H1 (cell line): ENCODE data around the gene NXN. TPM values are rescaled to one million over a fixed set of nuclear protein-coding genes. Genes with fewer than 3 reads are reported as not detected.

ENCODE experiments used
- CHD7 ChIP-seq: fragments of 300-600 bp; sonication (generic); IDR thresholded peaks from 2 replicates; pipeline ENCODE4 v1.7.1; 2012; ENCODE audit warnings: low read length, moderate library complexity, mild to moderate bottlenecking, inconsistent platforms; ENCODE audit not compliant: insufficient replicate concordance
- FOSL1 ChIP-seq: IDR thresholded peaks from 2 replicates; pipeline ENCODE4 v1.6.1; 2011; ENCODE audit warnings: mild to moderate bottlenecking, low read depth, low read length, moderate library complexity; ENCODE audit not compliant: insufficient read depth
- polyA plus RNA-seq, 7 experiments: library from polyadenylated mRNA; depleted of rRNA in 3 of 7; stranded (reverse) in 5 of 7; unstranded in 2 of 7; fragments of >200 nt in 5 of 7; fragments of 200-250 nt in 2 of 7; gene quantifications; 1 replicate in 5 of 7; 2 replicates in 1 of 7; 4 replicates in 1 of 7; pipeline versions ENCODE4 v1.2.1 to v1.2.3, GENCODE V29; 2011 to 2013; ENCODE audit warnings: missing spikeins in 2 of 7, mixed read lengths in 2 of 7
- total RNA-seq: library from RNA; stranded (reverse); fragmentation: NEBNext Ultra II Directional; extraction: Animal tissue kit (Norgen Biotek cat#: 25700); gene quantifications from 2 replicates; pipeline ENCODE4 v1.2.1, GENCODE V29; 2021

The NXN gene
- total and polyA plus RNA-seq, 2 of the 8 experiments (the other 6 are each of a cell fraction or from before 2014, with no cell fraction given) = 94.1 to 107 TPM

- TF ChIP-seq CHD7 = no peak
- TF ChIP-seq FOSL1 = no peak
- TF ChIP-seq, all 59 proteins: peak for 0
Observed at GRCh38 chr17:801660-802059, 177.9 kb downstream of the NXN start (continued).
